Mesendoderm (in vitro differentiated cells): ENCODE measurements around the gene TRHDE.

Experiments
- DNase-seq: peaks from one replicate; pipeline ENCODE4 v3.0.0; 2013
- H2AK5ac ChIP-seq: 2 replicates; pipeline ENCODE4 v1.6.1; 2013; ENCODE audit warnings: low read length, inconsistent platforms
- H2BK120ac ChIP-seq: 2 replicates; pipeline ENCODE4 v1.6.1; 2013; ENCODE audit warnings: low read depth, mild to moderate bottlenecking, low read length, moderate library complexity, mixed read lengths
- H2BK15ac ChIP-seq: replicated peaks from 2 replicates; pipeline ENCODE4 v1.6.1; 2013; ENCODE audit warnings: low read depth, mild to moderate bottlenecking, moderate library complexity
- H2BK5ac ChIP-seq: 2 replicates; pipeline ENCODE4 v1.6.1; 2013; ENCODE audit warnings: low read length, inconsistent platforms
- H3K18ac ChIP-seq: 2 replicates; pipeline ENCODE4 v1.6.1; 2013; ENCODE audit warnings: mild to moderate bottlenecking, low read length, mixed read lengths
- H3K23ac ChIP-seq: one replicate; pipeline ENCODE4 v1.6.1; 2013; ENCODE audit warnings: low read length
- H3K27ac ChIP-seq: 2 replicates; pipeline ENCODE4 v1.5.1; 2013; ENCODE audit warnings: low read depth, mild to moderate bottlenecking, inconsistent platforms, low read length, moderate library complexity
- H3K27me3 ChIP-seq: 2 replicates; pipeline ENCODE4 v1.6.1; 2013; ENCODE audit warnings: low read length, control low read depth, mild to moderate bottlenecking, inconsistent platforms; ENCODE audit not compliant: insufficient read depth, poor library complexity
- H3K36me3 ChIP-seq: 2 replicates; pipeline ENCODE4 v1.6.1; 2013; ENCODE audit warnings: low read length, inconsistent platforms; ENCODE audit not compliant: control insufficient read depth, insufficient read depth
- H3K4ac ChIP-seq: one replicate; pipeline ENCODE4 v1.6.1; 2013; ENCODE audit warnings: low read depth, mild to moderate bottlenecking, low read length, moderate library complexity
- H3K4me1 ChIP-seq: 2 replicates; pipeline ENCODE4 v1.6.1; 2013; ENCODE audit warnings: low read depth, low read length, inconsistent platforms; ENCODE audit not compliant: control insufficient read depth
- H3K4me2 ChIP-seq: 2 replicates; pipeline ENCODE4 v1.6.1; 2013; ENCODE audit warnings: low read length
- H3K4me3 ChIP-seq: 2 replicates; pipeline ENCODE4 v1.5.1; 2013; ENCODE audit warnings: mild to moderate bottlenecking, low read length
- H3K56ac ChIP-seq: one replicate; pipeline ENCODE4 v1.6.1; 2013; ENCODE audit warnings: low read length
- H3K79me1 ChIP-seq: 2 replicates; pipeline ENCODE4 v1.6.1; 2013; ENCODE audit warnings: low read length, inconsistent platforms
- H3K79me2 ChIP-seq: 2 replicates; pipeline ENCODE4 v1.6.1; 2013; ENCODE audit warnings: mild to moderate bottlenecking, low read length; ENCODE audit not compliant: control insufficient read depth, insufficient read depth
- H3K9ac ChIP-seq: 2 replicates; pipeline ENCODE4 v1.6.1; 2013; ENCODE audit warnings: low read length, inconsistent platforms
- H4K5ac ChIP-seq: one replicate; pipeline ENCODE4 v1.6.1; 2013; ENCODE audit warnings: low read length
- H4K8ac ChIP-seq: one replicate; pipeline ENCODE4 v1.6.1; 2013; ENCODE audit warnings: low read depth, mild to moderate bottlenecking, control low read depth, low read length, moderate library complexity
- WGBS: extraction: QIAGEN DNeasy Blood & Tissue Kit; methylation state at CpG from one replicate; pipeline ENCODE4 v1.1.7; 2013; ENCODE audit warnings: low lambda C conversion rate, missing lambda C conversion rate; ENCODE audit not compliant: insufficient coverage; ENCODE audit errors: extremely low coverage; 5-methylcytosine and 5-hydroxymethylcytosine counted together

TRHDE gene

GRCh38 chr12:72285861-72286260 lies 13.7 kb downstream of the TRHDE start:
- Histone ChIP-seq H3K18ac (no peak overlapping the region), H3K23ac (no peak overlapping the region), H2BK5ac (no peak overlapping the region), H2BK15ac (no peak overlapping the region), H2BK120ac (no peak overlapping the region), H3K4me1 (no peaks in the 10 kb centered on the region), H3K27me3 (no peaks in the 10 kb centered on the region), H3K36me3 (no peaks in the 10 kb centered on the region), H3K4me3 (no peak overlapping the region), H3K4me2 (no peak overlapping the region), H3K9ac (no peak overlapping the region), H2AK5ac (no peak overlapping the region), H3K4ac (no peak overlapping the region), H3K27ac (no peak overlapping the region), H4K8ac (no peak overlapping the region), H3K79me1 (no peaks in the 10 kb centered on the region), H3K56ac (no peak overlapping the region), H3K79me2 (no peaks in the 10 kb centered on the region), H4K5ac (no peak overlapping the region)
- WGBS, result no CpG with 5 or more reads among the region's 1 CpG
- DNase-seq, result no peak

DNA sequence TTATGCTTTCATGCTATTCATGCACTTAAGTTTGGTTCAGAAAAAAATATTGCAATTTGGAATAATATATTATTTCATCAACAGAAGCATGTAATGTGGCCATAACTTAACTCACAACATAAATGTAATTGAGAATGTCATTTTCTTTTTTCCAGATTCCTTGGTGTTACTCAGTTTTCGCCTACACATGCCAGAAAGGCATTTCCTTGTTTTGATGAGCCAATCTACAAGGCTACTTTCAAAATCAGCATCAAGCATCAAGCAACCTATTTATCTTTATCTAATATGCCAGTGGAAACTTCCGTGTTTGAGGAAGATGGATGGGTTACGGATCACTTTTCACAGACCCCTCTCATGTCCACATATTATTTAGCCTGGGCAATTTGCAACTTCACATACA lies 14.4 kb downstream of the TRHDE start:
- Histone ChIP-seq H2AK5ac (no peak overlapping the region), H3K23ac (no peak overlapping the region), H2BK120ac (no peak overlapping the region), H3K4me2 (no peak overlapping the region), H2BK5ac (no peak overlapping the region), H3K4me3 (no peak overlapping the region), H4K8ac (no peak overlapping the region), H3K4me1 (no peaks in the 10 kb centered on the region), H3K18ac (no peak overlapping the region), H3K56ac (no peak overlapping the region), H3K79me2 (no peaks in the 10 kb centered on the region), H2BK15ac (no peak overlapping the region), H3K4ac (no peak overlapping the region), H3K79me1 (no peaks in the 10 kb centered on the region), H3K27ac (no peak overlapping the region), H3K27me3 (no peaks in the 10 kb centered on the region), H3K9ac (no peak overlapping the region), H3K36me3 (no peaks in the 10 kb centered on the region), H4K5ac (no peak overlapping the region)
- DNase-seq, result no peak
- no CpG with 5 or more reads among the region's 3 CpGs for WGBS

DNA sequence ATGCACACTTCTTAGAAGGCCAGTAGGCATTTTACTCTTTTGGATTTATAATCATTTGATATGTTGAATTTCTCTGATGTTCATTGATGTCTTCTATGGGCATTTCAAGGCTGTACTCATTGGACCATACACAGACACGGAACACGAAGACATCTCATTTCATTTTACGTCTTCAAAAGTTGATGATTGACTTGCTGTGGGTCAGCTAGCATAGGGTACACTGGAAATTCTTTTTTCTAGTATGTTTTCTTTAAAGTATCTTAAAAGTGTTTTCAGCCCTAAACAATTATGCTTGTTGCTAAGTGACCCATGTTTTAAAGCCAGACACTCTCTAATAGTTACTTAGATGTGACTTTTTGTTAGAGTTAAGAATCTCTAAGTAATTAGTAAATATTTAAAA lies 16.3 kb downstream of the TRHDE start:
- no peaks in the 10 kb centered on the region for H3K79me1 ChIP-seq
- no peak overlapping the region for H2BK5ac ChIP-seq
- H2BK120ac ChIP-seq, result no peak overlapping the region
- no peak overlapping the region for H3K4me2 ChIP-seq
- H3K4me1 ChIP-seq, result no peaks in the 10 kb centered on the region
- H3K4ac ChIP-seq, result no peak overlapping the region
- H3K36me3 ChIP-seq, result no peaks in the 10 kb centered on the region
- H4K8ac ChIP-seq, result no peak overlapping the region
- H3K18ac ChIP-seq, result no peak overlapping the region
- H3K9ac ChIP-seq, result no peak overlapping the region
- H4K5ac ChIP-seq, result no peak overlapping the region
- no peak overlapping the region for H2BK15ac ChIP-seq
- no peak overlapping the region for H3K27ac ChIP-seq
- no peak overlapping the region for H2AK5ac ChIP-seq
- WGBS, result no CpG with 5 or more reads among the region's 3 CpGs
- no peaks in the 10 kb centered on the region for H3K79me2 ChIP-seq
- no peak overlapping the region for H3K23ac ChIP-seq
- no peak overlapping the region for H3K56ac ChIP-seq
- no peaks in the 10 kb centered on the region for H3K27me3 ChIP-seq
- no peak for DNase-seq
- H3K4me3 ChIP-seq, result no peak overlapping the region

DNA sequence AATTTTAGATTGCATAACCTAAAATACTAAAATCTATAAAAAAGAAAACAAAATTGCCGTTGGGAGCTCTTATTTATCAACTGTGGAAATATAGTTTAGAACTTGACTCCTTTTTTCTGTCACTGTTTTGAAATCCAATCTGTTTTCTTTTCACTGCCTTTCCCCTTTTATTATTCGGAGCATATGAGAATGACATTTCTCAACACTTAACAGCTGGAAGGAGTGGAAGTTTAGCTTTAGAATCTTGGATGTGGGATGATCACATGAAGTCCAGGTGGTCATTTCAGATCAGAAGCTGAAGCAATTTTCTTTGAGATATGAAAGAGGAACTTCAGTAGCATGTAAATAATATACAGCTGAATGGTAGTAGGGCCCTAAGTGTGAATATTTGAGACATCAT lies 16.7 kb downstream of the TRHDE start:
- WGBS, result no CpG with 5 or more reads among the region's 2 CpGs
- DNase-seq, result no peak
- Histone ChIP-seq H3K4me2 (no peak overlapping the region), H3K23ac (no peak overlapping the region), H2AK5ac (no peak overlapping the region), H4K8ac (no peak overlapping the region), H3K4me3 (no peak overlapping the region), H3K27ac (no peak overlapping the region), H3K4ac (no peak overlapping the region), H3K56ac (no peak overlapping the region), H2BK15ac (no peak overlapping the region), H3K27me3 (no peaks in the 10 kb centered on the region), H3K79me2 (no peaks in the 10 kb centered on the region), H3K9ac (no peak overlapping the region), H2BK5ac (no peak overlapping the region), H3K36me3 (no peaks in the 10 kb centered on the region), H3K4me1 (no peaks in the 10 kb centered on the region), H3K79me1 (no peaks in the 10 kb centered on the region), H2BK120ac (no peak overlapping the region), H3K18ac (no peak overlapping the region), H4K5ac (no peak overlapping the region)

DNA sequence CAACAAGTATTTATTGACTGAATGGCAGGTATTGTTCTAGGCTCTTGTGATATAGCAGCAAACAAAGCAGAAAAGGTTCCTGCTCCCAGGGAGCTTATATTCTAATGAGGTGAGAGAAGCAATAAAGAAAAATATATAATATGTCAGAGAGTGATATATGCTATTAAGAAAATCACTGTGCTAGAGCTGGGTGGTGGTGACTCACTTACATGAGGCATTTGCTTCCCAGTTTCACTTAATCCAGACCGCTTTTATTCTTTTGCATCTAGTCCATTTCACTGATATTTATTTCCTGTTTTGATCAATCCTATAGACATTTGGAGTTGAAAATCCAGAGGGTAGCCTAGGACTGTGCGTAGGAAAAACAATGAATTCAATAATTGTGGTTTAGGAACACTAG lies 17.5 kb downstream of the TRHDE start:
- H3K4me2 ChIP-seq, result no peak overlapping the region
- H3K4me1 ChIP-seq, result no peaks in the 10 kb centered on the region
- no peak overlapping the region for H3K4ac ChIP-seq
- H3K9ac ChIP-seq, result no peak overlapping the region
- H2BK5ac ChIP-seq, result no peak overlapping the region
- H2BK120ac ChIP-seq, result no peak overlapping the region
- H2AK5ac ChIP-seq, result no peak overlapping the region
- no peaks in the 10 kb centered on the region for H3K36me3 ChIP-seq
- WGBS, result no CpG with 5 or more reads among the region's 2 CpGs
- no peaks in the 10 kb centered on the region for H3K79me1 ChIP-seq
- no peak overlapping the region for H3K23ac ChIP-seq
- no peak overlapping the region for H3K56ac ChIP-seq
- no peak overlapping the region for H4K8ac ChIP-seq
- no peak overlapping the region for H3K27ac ChIP-seq
- H3K79me2 ChIP-seq, result no peaks in the 10 kb centered on the region
- H4K5ac ChIP-seq, result no peak overlapping the region
- no peak overlapping the region for H3K4me3 ChIP-seq
- DNase-seq, result no peak
- H3K18ac ChIP-seq, result no peak overlapping the region
- no peak overlapping the region for H2BK15ac ChIP-seq
- H3K27me3 ChIP-seq, result no peaks in the 10 kb centered on the region

GRCh38 chr12:72291175-72291574 lies 19.0 kb downstream of the TRHDE start:
- Histone ChIP-seq H3K36me3 (no peaks in the 10 kb centered on the region), H3K79me1 (no peaks in the 10 kb centered on the region), H3K4me2 (no peak overlapping the region), H3K23ac (no peak overlapping the region), H4K5ac (no peak overlapping the region), H2AK5ac (no peak overlapping the region), H2BK5ac (no peak overlapping the region), H3K27me3 (no peaks in the 10 kb centered on the region), H3K27ac (no peak overlapping the region), H3K4ac (no peak overlapping the region), H3K18ac (no peak overlapping the region), H2BK15ac (no peak overlapping the region), H3K4me1 (no peaks in the 10 kb centered on the region), H3K4me3 (no peak overlapping the region), H2BK120ac (no peak overlapping the region), H3K79me2 (no peaks in the 10 kb centered on the region), H4K8ac (no peak overlapping the region), H3K9ac (no peak overlapping the region), H3K56ac (no peak overlapping the region)
- WGBS, result no CpG with 5 or more reads among the region's 5 CpGs
- no peak for DNase-seq
